ENCODE measurements around the gene RBMS1. TPM values are rescaled to one million over a fixed set of nuclear protein-coding genes. Genes with fewer than 3 reads are reported as not detected.

Gene RBMS1
- total RNA-seq, 5 donors from 2014 or later (not counting 1 experiment from before 2014, with no cell fraction given): 94.2 to 137 (median 105) TPM

DNA sequence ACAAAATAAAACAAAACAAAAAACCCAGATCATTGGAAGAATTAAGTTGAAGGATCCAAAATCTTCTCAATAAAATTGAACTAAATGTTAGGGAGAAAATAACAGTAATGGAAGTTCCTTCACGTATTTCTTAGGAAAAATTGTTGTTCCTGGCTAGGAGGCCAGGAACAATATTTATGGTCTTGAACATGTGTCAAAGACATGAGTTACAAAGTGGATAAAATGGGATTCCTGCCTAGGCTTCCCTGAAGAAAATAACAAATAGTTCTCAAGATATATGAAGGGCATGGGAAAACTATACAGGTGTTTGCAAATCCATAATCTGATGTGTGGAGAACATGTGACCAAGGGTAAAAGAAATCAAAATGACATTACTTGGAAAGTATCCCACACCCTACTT, 225.9 kb downstream of the RBMS1 start:
- Mint-ChIP-seq H3K27me3 (no peaks in the 10 kb centered on the region), H3K9me3 (no peaks in the 10 kb centered on the region), H3K4me1 (peaks cover 37 to 47% (median 45%) of the 10 kb centered on the region in 3 donors), H3K36me3 (no peaks in the 10 kb centered on the region), H3K4me3 (no peak overlapping the region), H3K27ac (no peak overlapping the region)
- no peak for ATAC-seq (replicated peaks in 1 of 4)
- no peak for DNase-seq
- H3K27ac ChIP-seq (ENCODE audit: low read length): no peak overlapping the region
- peaks cover 0 to 3% of the 10 kb centered on the region in 2 donors for H3K36me3 ChIP-seq (ENCODE audit: control insufficient read depth in 2 of 2, extremely low read depth in 1 of 2, insufficient read depth in 1 of 2, low read length in 1 of 2)
- no peaks in the 10 kb centered on the region for H3K9me3 ChIP-seq
- peaks cover 5 to 26% of the 10 kb centered on the region in 2 experiments for H3K4me1 ChIP-seq (ENCODE audit: control insufficient read depth in 1 of 2, extremely low read depth in 1 of 2, insufficient read depth in 2 of 2, low read length in 2 of 2)
- no peak overlapping the region for H3K4me3 ChIP-seq (ENCODE audit: control insufficient read depth in 1 of 2, extremely low read depth in 1 of 2, low read length in 1 of 2)
- WGBS (ENCODE audit: insufficient coverage): 100% methylated on average over 1 of the region's 1 CpG
- no peaks in the 10 kb centered on the region for H3K27me3 ChIP-seq (replicated peaks in 1 of 2; ENCODE audit: control insufficient read depth in 2 of 2, extremely low read depth in 1 of 2, insufficient read depth in 2 of 2, low read length in 1 of 2)
- POLR2A ChIA-PET: no interaction called here
- CTCF ChIA-PET: interaction anchor here in 1 of 2 donors (1.2 kb wide), 1 partner anchor 14 kb away, joined by 3 read pairs; no protein-coding TSS in a partner anchor

DNA sequence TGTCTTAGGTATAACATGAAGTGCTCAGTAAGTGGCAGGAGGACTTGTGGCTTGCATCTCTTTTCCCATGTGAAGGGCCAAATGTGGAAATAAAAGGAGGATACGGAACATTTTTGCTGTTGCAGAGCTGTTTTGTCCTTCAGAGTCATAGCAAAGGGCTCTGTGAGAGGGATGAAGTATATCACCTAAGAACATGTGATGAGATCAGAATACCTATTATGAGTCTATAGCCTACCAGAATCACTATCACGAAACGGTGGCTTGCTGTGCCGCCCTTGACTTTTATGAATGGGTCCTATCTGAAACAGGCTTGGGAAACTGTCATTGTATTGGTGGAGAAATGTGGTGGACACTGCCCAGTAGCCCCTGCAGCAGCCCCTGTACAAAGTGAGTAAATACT, 226.6 kb downstream of the RBMS1 start:
- no CpG with 5 or more reads among the region's 4 CpGs for WGBS (ENCODE audit: insufficient coverage)
- ChIA-PET POLR2A (no interaction called here), CTCF (interaction anchor here (0.7 to 1.0 kb wide), 2 partner anchors 15 kb away, joined by 3 to 5 read pairs; no protein-coding TSS in a partner anchor)
- Mint-ChIP-seq H3K4me1 (peaks cover 37 to 47% (median 45%) of the 10 kb centered on the region in 3 donors), H3K27ac (no peak overlapping the region), H3K4me3 (no peak overlapping the region), H3K36me3 (no peaks in the 10 kb centered on the region), H3K27me3 (no peaks in the 10 kb centered on the region), H3K9me3 (no peaks in the 10 kb centered on the region)
- Histone ChIP-seq H3K4me1 (ENCODE audit: control insufficient read depth in 1 of 2, extremely low read depth in 1 of 2, insufficient read depth in 2 of 2, low read length in 2 of 2) (peaks cover 5 to 26% of the 10 kb centered on the region in 2 experiments), H3K27ac (ENCODE audit: low read length) (no peak overlapping the region), H3K27me3 (replicated peaks in 1 of 2; ENCODE audit: control insufficient read depth in 2 of 2, extremely low read depth in 1 of 2, insufficient read depth in 2 of 2, low read length in 1 of 2) (no peaks in the 10 kb centered on the region), H3K9me3 (no peaks in the 10 kb centered on the region), H3K36me3 (ENCODE audit: control insufficient read depth in 2 of 2, extremely low read depth in 1 of 2, insufficient read depth in 1 of 2, low read length in 1 of 2) (peaks cover 0 to 3% of the 10 kb centered on the region in 2 donors), H3K4me3 (ENCODE audit: control insufficient read depth in 1 of 2, extremely low read depth in 1 of 2, low read length in 1 of 2) (no peak overlapping the region)
- ATAC-seq (replicated peaks in 1 of 4) (no peak), DNase-seq (no peak)

- H3K36me3 ChIP-seq (ENCODE audit: control insufficient read depth in 2 of 2, extremely low read depth in 1 of 2, insufficient read depth in 1 of 2, low read length in 1 of 2): no peaks in the 10 kb centered on the region
- H3K9me3 ChIP-seq: no peaks in the 10 kb centered on the region
- H3K9me3 Mint-ChIP-seq: no peaks in the 10 kb centered on the region
- ChIA-PET POLR2A (no interaction called here), CTCF (interaction anchor here in 1 of 2 donors (1.0 kb wide), 1 partner anchor 14 kb away, joined by 5 read pairs; no protein-coding TSS in a partner anchor)
- peak in 2 of 35 experiments; percentile 0 to 39 for DNase-seq
- 28% methylated on average over 2 of the region's 7 CpGs for WGBS (ENCODE audit: insufficient coverage)
- no peak overlapping the region for H3K4me3 ChIP-seq (ENCODE audit: control insufficient read depth in 1 of 2, extremely low read depth in 1 of 2, low read length in 1 of 2)
- H3K4me1 ChIP-seq (ENCODE audit: control insufficient read depth in 1 of 2, extremely low read depth in 1 of 2, insufficient read depth in 2 of 2, low read length in 2 of 2): peaks cover 5 to 26% of the 10 kb centered on the region in 2 experiments
- H3K27ac Mint-ChIP-seq: no peak overlapping the region
- no peak overlapping the region for H3K4me3 Mint-ChIP-seq
- H3K36me3 Mint-ChIP-seq: no peaks in the 10 kb centered on the region
- peak in 1 of 4 experiments; percentile 46 for ATAC-seq (replicated peaks in 1 of 4)
- H3K27me3 ChIP-seq (replicated peaks in 1 of 2; ENCODE audit: control insufficient read depth in 2 of 2, extremely low read depth in 1 of 2, insufficient read depth in 2 of 2, low read length in 1 of 2): no peaks in the 10 kb centered on the region
- H3K4me1 Mint-ChIP-seq: peaks cover 37 to 47% (median 45%) of the 10 kb centered on the region in 3 donors
- no peak overlapping the region for H3K27ac ChIP-seq (ENCODE audit: low read length)
- no peaks in the 10 kb centered on the region for H3K27me3 Mint-ChIP-seq
Measured at GRCh38 chr2:160266037-160266551, 227.5 kb downstream of the RBMS1 start.

GRCh38 chr2:160264308-160264707, 229.3 kb downstream of the RBMS1 start:
- POLR2A ChIA-PET: no interaction called here
- ATAC-seq (replicated peaks in 1 of 4): no peak
- H3K9me3 ChIP-seq: no peaks in the 10 kb centered on the region
- no peak overlapping the region for H3K4me3 Mint-ChIP-seq
- CTCF ChIA-PET: no interaction called here
- no peak for DNase-seq
- H3K27ac Mint-ChIP-seq: no peak overlapping the region
- H3K27me3 Mint-ChIP-seq: no peaks in the 10 kb centered on the region
- H3K4me3 ChIP-seq (ENCODE audit: control insufficient read depth in 1 of 2, extremely low read depth in 1 of 2, low read length in 1 of 2): no peak overlapping the region
- no peaks in the 10 kb centered on the region for H3K27me3 ChIP-seq (replicated peaks in 1 of 2; ENCODE audit: control insufficient read depth in 2 of 2, extremely low read depth in 1 of 2, insufficient read depth in 2 of 2, low read length in 1 of 2)
- H3K27ac ChIP-seq (ENCODE audit: low read length): no peak overlapping the region
- no CpG with 5 or more reads among the region's 1 CpG for WGBS (ENCODE audit: insufficient coverage)
- H3K4me1 ChIP-seq (ENCODE audit: control insufficient read depth in 1 of 2, extremely low read depth in 1 of 2, insufficient read depth in 2 of 2, low read length in 2 of 2): peaks cover 1 to 9% of the 10 kb centered on the region in 2 experiments
- H3K9me3 Mint-ChIP-seq: peaks cover 2 to 7% (median 3%) of the 10 kb centered on the region in 3 donors
- H3K36me3 ChIP-seq (ENCODE audit: control insufficient read depth in 2 of 2, extremely low read depth in 1 of 2, insufficient read depth in 1 of 2, low read length in 1 of 2): no peaks in the 10 kb centered on the region
- no peaks in the 10 kb centered on the region for H3K36me3 Mint-ChIP-seq
- H3K4me1 Mint-ChIP-seq: peaks cover 24 to 33% (median 33%) of the 10 kb centered on the region in 3 donors

DNA sequence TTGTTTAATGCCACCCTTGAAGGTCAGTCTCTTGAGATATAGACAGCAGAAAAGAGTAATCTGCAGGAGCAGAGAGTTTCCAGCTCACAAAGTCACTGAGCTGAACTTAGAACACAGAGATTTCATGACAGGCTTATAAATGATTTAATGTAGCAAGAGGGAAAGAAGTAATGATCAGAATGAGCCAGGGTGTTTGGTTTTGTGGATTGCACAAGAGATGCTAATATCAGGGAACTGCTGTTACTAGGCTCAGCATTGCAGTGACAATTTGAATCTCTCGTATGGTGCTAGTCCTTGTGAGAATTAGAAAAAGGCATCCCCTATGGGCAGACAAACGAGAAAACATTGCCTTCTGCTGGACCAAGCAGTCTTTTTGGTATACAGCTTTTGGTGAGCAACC, 231.9 kb downstream of the RBMS1 start:
- Mint-ChIP-seq H3K4me3 (no peak overlapping the region), H3K4me1 (peaks cover 13 to 25% (median 25%) of the 10 kb centered on the region in 3 donors), H3K9me3 (peaks cover 2 to 8% (median 3%) of the 10 kb centered on the region in 3 donors), H3K27me3 (no peaks in the 10 kb centered on the region), H3K36me3 (no peaks in the 10 kb centered on the region), H3K27ac (no peak overlapping the region)
- Histone ChIP-seq H3K4me3 (ENCODE audit: control insufficient read depth in 1 of 2, extremely low read depth in 1 of 2, low read length in 1 of 2) (no peak overlapping the region), H3K36me3 (ENCODE audit: control insufficient read depth in 2 of 2, extremely low read depth in 1 of 2, insufficient read depth in 1 of 2, low read length in 1 of 2) (no peaks in the 10 kb centered on the region), H3K4me1 (ENCODE audit: control insufficient read depth in 1 of 2, extremely low read depth in 1 of 2, insufficient read depth in 2 of 2, low read length in 2 of 2) (peaks cover 0 to 6% of the 10 kb centered on the region in 2 experiments), H3K9me3 (no peaks in the 10 kb centered on the region), H3K27me3 (replicated peaks in 1 of 2; ENCODE audit: control insufficient read depth in 2 of 2, extremely low read depth in 1 of 2, insufficient read depth in 2 of 2, low read length in 1 of 2) (peaks cover 0 to 3% of the 10 kb centered on the region in 2 experiments), H3K27ac (ENCODE audit: low read length) (no peak overlapping the region)
- POLR2A ChIA-PET: no interaction called here
- CTCF ChIA-PET: interaction anchor here in 1 of 2 donors (1.0 kb wide), 1 partner anchor 10 kb away, joined by 4 read pairs; no protein-coding TSS in a partner anchor
- 93% methylated on average over 2 of the region's 2 CpGs for WGBS (ENCODE audit: insufficient coverage)
- no peak for ATAC-seq (replicated peaks in 1 of 4)
- DNase-seq: no peak

- Mint-ChIP-seq H3K9me3 (peaks cover 2 to 8% (median 3%) of the 10 kb centered on the region in 3 donors), H3K4me1 (peaks cover 0 to 2% (median 0%) of the 10 kb centered on the region in 3 donors), H3K27me3 (no peaks in the 10 kb centered on the region), H3K4me3 (no peak overlapping the region), H3K36me3 (no peaks in the 10 kb centered on the region), H3K27ac (no peak overlapping the region)
- no peak overlapping the region for H3K4me3 ChIP-seq (ENCODE audit: control insufficient read depth in 1 of 2, extremely low read depth in 1 of 2, low read length in 1 of 2)
- ChIA-PET POLR2A (no interaction called here), CTCF (interaction anchor here in 1 of 2 donors (0.7 to 2.0 kb wide), 2 partner anchors 10 to 15 kb away, joined by 3 to 5 read pairs; no protein-coding TSS in a partner anchor)
- no CpG with 5 or more reads among the region's 2 CpGs for WGBS (ENCODE audit: insufficient coverage)
- no peaks in the 10 kb centered on the region for H3K4me1 ChIP-seq (ENCODE audit: control insufficient read depth in 1 of 2, extremely low read depth in 1 of 2, insufficient read depth in 2 of 2, low read length in 2 of 2)
- no peaks in the 10 kb centered on the region for H3K9me3 ChIP-seq
- H3K27ac ChIP-seq (ENCODE audit: low read length): no peak overlapping the region
- no peaks in the 10 kb centered on the region for H3K36me3 ChIP-seq (ENCODE audit: control insufficient read depth in 2 of 2, extremely low read depth in 1 of 2, insufficient read depth in 1 of 2, low read length in 1 of 2)
- ATAC-seq (replicated peaks in 1 of 4) (no peak), DNase-seq (no peak)
- peaks cover 0 to 3% of the 10 kb centered on the region in 2 experiments for H3K27me3 ChIP-seq (replicated peaks in 1 of 2; ENCODE audit: control insufficient read depth in 2 of 2, extremely low read depth in 1 of 2, insufficient read depth in 2 of 2, low read length in 1 of 2)
Measured at GRCh38 chr2:160258492-160258805, 235.2 kb downstream of the RBMS1 start.

All from T-cell (primary cell).